Choroid plexus epithelial cell (primary cell): ENCODE measurements around the gene ZDHHC14.

Experiments used
- DNase-seq: peaks from one replicate; pipeline ENCODE4 v3.0.0-alpha.2; 2010; ENCODE audit warnings: low read depth
- H3K4me3 ChIP-seq: 2 replicates; pipeline ENCODE4 v1.5.1; 2011; ENCODE audit warnings: low read depth, mild to moderate bottlenecking, control low read depth, low read length, moderate library complexity
- CTCF ChIP-seq: conservative IDR thresholded peaks from 2 replicates; pipeline ENCODE4 v1.5.1; 2011; ENCODE audit warnings: low read depth, mild to moderate bottlenecking, control low read depth, inconsistent platforms, low read length, moderate library complexity

Gene ZDHHC14

DNA sequence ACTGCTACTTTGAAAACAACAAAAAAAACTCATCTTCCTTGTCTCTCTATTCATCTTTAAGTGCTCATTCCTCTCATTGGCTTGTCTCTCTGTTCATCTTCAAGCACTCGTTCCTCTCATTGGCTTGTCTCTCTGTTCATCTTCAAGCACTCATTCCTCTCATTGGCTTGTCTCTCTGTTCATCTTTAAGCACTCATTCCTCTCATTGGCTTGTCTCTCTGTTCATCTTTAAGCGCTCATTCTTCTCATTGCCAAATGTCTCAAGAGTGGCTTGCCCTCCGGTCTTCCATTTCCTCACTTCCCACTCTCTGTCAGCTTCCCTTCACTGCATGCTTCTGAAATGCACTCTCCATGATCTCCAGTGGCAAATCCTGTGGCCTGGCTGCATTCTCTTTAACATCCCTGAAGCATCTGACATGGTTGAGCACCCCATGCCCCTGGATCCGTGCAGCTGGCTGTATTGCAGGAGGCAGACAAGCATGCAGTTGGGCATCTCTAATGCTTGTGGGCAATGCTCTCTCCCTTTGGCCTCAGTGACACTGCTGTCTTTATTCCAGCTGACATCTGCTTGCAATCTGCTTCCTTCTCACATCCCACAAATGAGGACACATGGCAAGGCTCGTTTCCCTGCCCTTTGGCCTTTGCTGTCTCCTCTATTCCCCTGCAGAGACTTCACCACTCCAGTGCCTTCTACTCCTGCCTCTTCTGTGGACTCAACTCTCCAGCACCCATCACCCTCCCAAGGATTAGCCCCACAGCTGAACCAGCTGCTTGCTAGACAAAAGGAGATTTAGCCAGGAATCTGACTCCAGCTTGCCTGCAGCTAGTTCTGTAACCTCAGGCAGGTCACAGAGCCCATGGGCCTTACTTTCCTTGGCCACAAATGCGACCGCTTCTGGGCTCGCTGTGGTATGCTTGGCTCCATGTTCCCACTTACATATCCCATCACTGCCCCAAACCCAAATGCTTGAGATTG is 298.9 kb downstream of the ZDHHC14 start:
- peak; percentile 7 for DNase-seq
- H3K4me3 ChIP-seq: no peak overlapping the region
- TF ChIP-seq CTCF: no peak

- H3K4me3 ChIP-seq: no peak overlapping the region
- no peak for DNase-seq
- no peak for TF ChIP-seq CTCF
These were observed 300.2 kb downstream of the ZDHHC14 start for GRCh38 chr6:157681041-157681650.

- no peak overlapping the region for H3K4me3 ChIP-seq
- peak; percentile 76 for DNase-seq
- no peak for TF ChIP-seq CTCF
These were observed 302.0 kb downstream of the ZDHHC14 start for GRCh38 chr6:157682856-157683481.

- H3K4me3 ChIP-seq: no peak overlapping the region
- no peak for TF ChIP-seq CTCF
- no peak for DNase-seq
These were observed 302.7 kb downstream of the ZDHHC14 start for GRCh38 chr6:157683707-157684106.

DNA sequence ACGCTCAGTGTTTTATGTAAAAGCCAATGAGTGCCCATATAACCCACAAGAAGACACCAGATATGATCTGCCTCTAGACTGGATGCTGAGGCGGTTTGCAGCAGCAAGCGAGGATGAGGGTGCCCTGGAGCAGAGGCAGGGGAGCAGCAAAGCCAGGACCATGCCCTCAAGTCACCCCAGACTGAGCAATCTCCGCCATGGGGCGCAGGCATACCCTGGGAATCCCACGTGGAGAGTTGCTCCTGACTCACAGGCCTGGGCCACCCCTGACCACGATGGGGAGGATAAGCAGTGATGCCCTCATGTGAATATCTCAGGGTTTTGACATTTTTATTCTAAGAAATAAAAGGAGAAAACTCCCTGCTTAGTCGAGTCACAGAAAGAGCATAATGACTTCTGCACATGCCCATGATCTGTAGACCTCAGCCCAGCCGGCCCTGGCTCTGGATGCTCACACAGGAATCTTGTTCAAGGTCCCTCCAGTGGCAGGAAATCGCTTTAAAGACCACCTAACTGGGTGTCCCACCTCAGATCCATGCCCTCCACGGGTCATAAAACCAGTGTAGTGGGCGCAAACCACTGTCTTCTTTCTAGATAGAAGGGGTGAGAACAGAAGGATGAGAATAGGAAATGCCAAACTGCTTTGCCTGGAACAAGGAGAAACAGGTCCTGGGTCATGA is 303.8 kb downstream of the ZDHHC14 start:
- DNase-seq: no peak
- H3K4me3 ChIP-seq: no peak overlapping the region
- no peak for TF ChIP-seq CTCF

DNA sequence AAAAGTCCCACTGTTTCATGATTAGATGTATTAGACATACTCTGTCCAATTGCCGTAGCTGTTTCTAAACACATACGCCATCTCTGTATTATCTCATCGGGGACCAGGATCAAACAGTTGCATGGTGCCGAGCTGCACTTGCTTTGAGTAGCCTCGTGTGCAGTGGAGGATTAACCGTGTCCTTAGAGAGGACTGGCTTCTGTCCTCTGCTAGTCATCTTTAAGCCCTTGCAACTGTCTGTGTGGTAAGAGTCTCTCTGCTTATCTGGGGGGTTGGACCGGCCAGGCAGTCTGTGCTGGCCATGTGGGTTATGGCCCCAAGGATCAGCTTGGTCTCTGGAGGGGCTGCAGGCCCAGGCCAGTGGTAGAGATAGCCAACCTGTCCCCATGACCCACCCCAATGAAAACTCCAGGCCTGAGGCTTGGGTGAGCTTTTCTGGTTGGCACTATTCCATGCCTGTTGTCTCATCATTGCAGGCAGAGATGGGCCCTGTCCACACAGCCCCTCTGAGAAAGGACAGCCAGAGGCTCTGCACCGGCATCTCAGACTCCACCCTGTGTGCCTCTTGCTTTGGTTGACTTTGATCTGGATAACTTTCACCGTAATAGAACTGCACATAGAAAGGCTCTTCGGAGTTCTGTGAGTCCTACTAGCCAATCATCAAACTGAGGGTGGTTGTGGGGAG is 304.7 kb downstream of the ZDHHC14 start:
- no peak for TF ChIP-seq CTCF
- DNase-seq: no peak
- H3K4me3 ChIP-seq: no peak overlapping the region
